GM12892 (cell line): ENCODE data around the gene ATP1A1.

Experiments used
- DNase-seq: peaks from one replicate; pipeline ENCODE4 v3.0.0; 2011; ENCODE audit not compliant: insufficient read length
- FAIRE-seq: peaks from 2 replicates; lab custom pipeline; 2011; peaks lifted over from hg19 to GRCh38; lab: Jason Lieb, UNC
- POLR2A ChIP-seq: IDR thresholded peaks from 2 replicates; pipeline ENCODE4 v1.6.1; 2011; ENCODE audit warnings: low read depth, low read length, control low read depth
- POLR2AphosphoS5 ChIP-seq: IDR thresholded peaks from 2 replicates; pipeline ENCODE4 v1.6.1; 2011; ENCODE audit warnings: low read depth, low read length, control low read depth
- TAF1 ChIP-seq: IDR thresholded peaks from 2 replicates; pipeline ENCODE4 v1.6.1; 2011; ENCODE audit warnings: low read depth, mild to moderate bottlenecking, control low read depth, low read length, borderline replicate concordance

Gene ATP1A1

GRCh38 chr1:116347696-116348095, 25.3 kb upstream of the ATP1A1 start:
- DNase-seq (no peak), FAIRE-seq (no peak)
- no peak for TF ChIP-seq POLR2AphosphoS5
- TF ChIP-seq TAF1, result no peak
- TF ChIP-seq POLR2A, result no peak

- FAIRE-seq (no peak), DNase-seq (no peak)
- TF ChIP-seq TAF1 (no peak), POLR2A (no peak), POLR2AphosphoS5 (no peak)
Measured at GRCh38 chr1:116350097-116350645, 22.9 kb upstream of the ATP1A1 start.

- FAIRE-seq (no peak), DNase-seq (no peak)
- TF ChIP-seq TAF1 (no peak), POLR2AphosphoS5 (no peak), POLR2A (no peak)
Measured at GRCh38 chr1:116351914-116352313, 21.1 kb upstream of the ATP1A1 start.

GRCh38 chr1:116352349-116352813, 20.7 kb upstream of the ATP1A1 start:
- DNase-seq (no peak), FAIRE-seq (no peak)
- no peak for TF ChIP-seq POLR2AphosphoS5
- TF ChIP-seq TAF1, result no peak
- TF ChIP-seq POLR2A, result no peak

GRCh38 chr1:116353155-116353554, 19.9 kb upstream of the ATP1A1 start:
- FAIRE-seq (no peak), DNase-seq (no peak)
- no peak for TF ChIP-seq TAF1
- no peak for TF ChIP-seq POLR2AphosphoS5
- TF ChIP-seq POLR2A, result no peak

- no peak for DNase-seq
- FAIRE-seq, result no peak
- no peak for TF ChIP-seq POLR2A
- TF ChIP-seq TAF1, result no peak
Measured at GRCh38 chr1:116356067-116356466, 17.0 kb upstream of the ATP1A1 start.

- DNase-seq, result no peak
- FAIRE-seq, result no peak
- no peak for TF ChIP-seq TAF1
- TF ChIP-seq POLR2A, result no peak
- no peak for TF ChIP-seq POLR2AphosphoS5
Measured at GRCh38 chr1:116356673-116357072, 16.4 kb upstream of the ATP1A1 start.

GRCh38 chr1:116357487-116357886, 15.6 kb upstream of the ATP1A1 start:
- DNase-seq (no peak), FAIRE-seq (no peak)

GRCh38 chr1:116359060-116359830, 13.8 kb upstream of the ATP1A1 start:
- TF ChIP-seq POLR2AphosphoS5 (no peak), TAF1 (no peak), POLR2A (no peak)
- no peak for DNase-seq
- no peak for FAIRE-seq

More at GRCh38 chr1:116357487-116357886, 15.6 kb upstream of the ATP1A1 start:
- TF ChIP-seq POLR2A (no peak), POLR2AphosphoS5 (no peak), TAF1 (no peak)

GRCh38 chr1:116359871-116360270, 13.2 kb upstream of the ATP1A1 start:
- TF ChIP-seq POLR2A, result no peak
- TF ChIP-seq POLR2AphosphoS5, result no peak
- TF ChIP-seq TAF1, result no peak
- DNase-seq, result no peak
- no peak for FAIRE-seq

GRCh38 chr1:116360429-116361173, 12.4 kb upstream of the ATP1A1 start:
- DNase-seq (no peak), FAIRE-seq (no peak)
- TF ChIP-seq POLR2AphosphoS5 (no peak), TAF1 (no peak), POLR2A (no peak)
